Measurements from ENCODE around the gene RPTOR.
A peak's percentile ranks its signal among the peaks of the same experiment; 100 is the strongest.
"Not testable (repeated sequence)": the region's sequence is repeated elsewhere in the genome, so short reads cannot be mapped to it uniquely, and the experiment has no call there.

RPTOR gene

GRCh38 chr17:80516171-80516932 is 28.3 kb upstream of the RPTOR start:
- DNase-seq (ENCODE audit: low spot score) = no peak

DNA sequence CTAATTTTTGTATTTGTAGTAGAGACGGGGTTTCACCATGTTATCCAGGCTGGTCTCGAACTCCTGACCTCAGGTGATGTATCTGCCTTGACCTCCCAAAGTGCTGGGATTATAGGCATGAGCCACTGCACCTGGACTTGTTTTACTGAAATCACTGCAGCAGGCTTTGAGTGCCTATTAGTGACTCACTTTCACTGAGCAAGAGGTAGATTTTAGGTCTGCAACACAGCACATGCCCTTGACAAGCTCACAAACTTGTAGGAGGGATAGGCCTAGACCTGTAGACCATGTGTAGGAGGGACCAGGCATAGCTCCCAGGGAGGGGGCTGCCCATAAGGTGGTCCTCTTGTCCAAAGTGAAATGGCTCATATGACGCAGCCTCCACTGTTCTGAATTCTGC is 27.0 kb upstream of the RPTOR start:
- DNase-seq (ENCODE audit: low spot score) = no peak

- DNase-seq (ENCODE audit: low spot score) = no peak
These were observed 26.2 kb upstream of the RPTOR start for GRCh38 chr17:80518392-80518791.

GRCh38 chr17:80519091-80519781 is 25.4 kb upstream of the RPTOR start:
- DNase-seq (ENCODE audit: low spot score) = no peak

DNA sequence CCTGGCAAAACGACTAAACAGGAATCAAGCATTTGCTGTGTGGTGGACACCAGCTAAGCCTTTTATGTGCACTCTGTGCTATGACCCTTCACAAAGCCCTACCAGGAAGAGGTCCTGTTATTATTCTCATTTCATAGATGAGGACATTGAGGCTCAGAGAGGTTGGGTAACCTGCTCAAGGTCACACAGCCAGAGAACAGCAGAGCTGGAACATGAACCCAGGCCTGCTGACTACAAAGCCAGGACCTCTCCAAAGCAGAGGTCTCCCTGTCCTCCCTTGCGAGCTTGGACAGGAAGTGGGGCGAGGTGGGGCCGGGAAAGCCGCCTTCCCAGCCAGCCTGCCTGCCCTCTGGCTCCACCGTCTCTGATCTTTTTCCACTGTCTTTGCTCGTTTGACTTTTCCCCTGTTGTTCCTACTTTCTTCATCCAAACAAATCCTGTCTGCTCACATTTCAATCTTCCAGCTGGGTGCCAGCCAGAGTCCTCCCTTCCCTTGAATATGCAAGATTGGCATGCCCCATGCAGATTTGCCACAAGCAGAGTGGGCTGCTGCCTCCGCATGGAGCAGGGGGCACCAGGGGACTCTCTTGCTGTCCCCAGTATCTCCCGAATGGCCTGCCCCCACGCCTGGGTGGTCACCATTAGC is 23.7 kb upstream of the RPTOR start:
- DNase-seq (ENCODE audit: low spot score) = no peak

- no peak for DNase-seq (ENCODE audit: low spot score)
These were observed 21.4 kb upstream of the RPTOR start for GRCh38 chr17:80523054-80523744.

DNA sequence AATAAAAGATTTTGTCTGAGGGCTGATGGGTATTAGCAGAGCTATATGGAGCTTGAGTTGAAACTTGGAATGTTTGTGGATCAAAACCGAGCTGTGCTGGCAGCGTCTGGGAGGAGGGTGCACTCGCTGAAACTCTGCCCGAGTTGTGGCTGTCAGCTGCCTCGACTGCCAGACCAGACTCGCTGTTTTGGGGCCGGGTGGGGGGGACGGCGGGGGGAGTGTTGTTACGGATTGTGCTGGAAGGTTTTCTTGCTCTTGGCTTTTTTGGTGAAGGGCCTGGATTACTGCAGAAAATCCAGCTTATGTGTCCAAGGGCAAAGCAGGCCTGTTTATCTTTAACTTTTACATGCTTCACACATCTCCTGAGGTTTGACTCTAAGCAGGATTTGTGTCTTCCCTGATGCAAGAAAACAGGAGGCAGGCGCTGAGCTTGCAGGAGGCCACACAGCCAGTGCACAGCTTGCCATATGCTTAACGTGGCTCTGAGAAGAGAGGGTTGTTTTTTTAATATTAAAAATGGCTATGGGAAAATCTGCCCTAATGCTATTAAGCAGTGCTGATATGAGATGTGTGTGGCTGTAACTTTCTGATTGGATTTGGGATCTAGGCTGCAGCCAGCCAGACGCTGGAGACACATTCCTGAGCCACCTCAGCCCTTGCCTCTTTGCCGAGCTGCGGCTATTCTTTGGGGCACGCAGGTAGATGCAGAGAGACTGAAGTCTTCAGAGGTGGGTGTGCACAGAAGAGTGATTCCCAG is 20.5 kb upstream of the RPTOR start:
- peak; percentile 35 for DNase-seq (ENCODE audit: low spot score)

DNA sequence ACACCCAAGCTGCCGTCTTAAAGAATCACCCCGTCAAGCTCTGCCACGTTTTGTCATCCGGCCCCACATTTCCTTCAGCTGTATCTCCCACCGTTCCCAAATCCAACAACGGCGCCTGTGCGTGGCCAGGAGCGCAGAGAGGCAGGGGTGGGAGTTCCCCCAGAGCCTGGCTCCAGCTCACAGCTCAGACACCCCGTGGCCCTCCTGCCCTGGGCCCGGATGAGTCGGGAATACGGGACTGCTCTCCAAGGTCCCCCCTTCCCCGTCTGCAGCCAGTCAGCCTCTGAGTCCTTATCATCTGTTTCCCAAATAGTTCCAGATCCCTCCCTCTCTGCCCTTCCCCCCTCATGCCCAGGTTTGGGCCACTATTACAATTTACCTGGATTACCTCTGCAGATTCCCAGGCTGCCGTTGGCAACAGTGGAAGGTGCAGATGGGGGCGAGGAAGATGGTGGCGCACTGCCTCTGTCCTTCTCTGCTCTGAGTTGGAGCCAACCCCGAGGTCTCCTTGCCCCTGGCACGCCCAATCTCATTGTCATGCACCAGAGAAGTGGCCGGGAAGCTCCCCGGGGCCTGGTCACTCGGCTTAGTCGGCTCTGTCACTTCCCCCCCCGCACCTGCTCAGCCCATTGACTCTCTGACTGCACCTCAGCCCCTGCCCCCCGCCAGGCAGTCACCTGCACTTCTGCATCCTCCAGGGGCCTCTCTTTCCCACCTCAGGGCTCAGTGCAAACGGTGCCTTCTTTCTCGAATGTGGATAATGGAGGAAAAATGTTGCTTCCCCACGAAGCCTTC is 18.3 kb upstream of the RPTOR start:
- DNase-seq (ENCODE audit: low spot score) = no peak

- peak; percentile 64 for DNase-seq (ENCODE audit: low spot score)
These were observed 17.5 kb upstream of the RPTOR start for GRCh38 chr17:80527016-80527645.

DNA sequence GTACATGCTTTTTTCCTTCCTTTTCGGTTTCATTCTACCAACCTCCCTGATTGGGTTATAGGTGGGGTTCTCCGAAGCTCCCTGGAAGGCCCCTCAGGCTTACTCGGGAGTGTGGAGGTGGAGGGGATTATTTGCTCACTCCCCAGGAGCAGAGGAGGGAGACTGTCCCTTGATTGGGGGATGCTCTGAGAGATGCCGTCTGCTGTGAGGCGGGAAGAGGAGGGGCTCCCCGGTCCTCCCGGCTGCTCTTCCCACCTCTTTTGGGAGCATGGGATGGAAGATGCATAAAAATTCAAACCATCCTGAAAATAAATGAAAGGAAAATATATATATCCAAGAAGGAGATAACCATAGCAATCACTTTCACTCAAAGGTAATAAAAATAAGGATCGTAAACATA is 16.1 kb upstream of the RPTOR start:
- DNase-seq (ENCODE audit: low spot score) = no peak

- no peak for DNase-seq (ENCODE audit: low spot score)
These were observed 15.3 kb upstream of the RPTOR start for GRCh38 chr17:80529104-80529903.

DNA sequence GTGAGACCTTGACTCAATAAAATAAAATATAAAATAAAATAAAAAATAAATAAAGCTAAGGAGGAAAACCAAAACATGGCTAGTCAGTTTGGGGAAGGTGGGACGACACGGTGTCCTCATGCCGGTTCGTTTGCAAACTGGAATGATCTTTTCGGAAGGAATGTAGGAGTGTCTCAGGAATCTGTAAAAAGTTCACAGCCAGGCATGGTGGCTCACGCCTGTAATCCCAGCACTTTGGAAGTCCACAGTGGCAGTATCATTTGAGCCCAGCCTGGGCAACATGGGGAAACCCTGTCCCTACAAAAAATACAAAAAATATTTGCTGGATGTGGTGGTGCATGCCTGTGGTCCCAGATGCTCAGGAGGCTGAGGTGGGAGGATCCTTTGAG is 14.7 kb upstream of the RPTOR start:
- DNase-seq (ENCODE audit: low spot score) = no peak

- no peak for DNase-seq (ENCODE audit: low spot score)
These were observed 13.2 kb upstream of the RPTOR start for GRCh38 chr17:80531400-80531799.

GRCh38 chr17:80537386-80537785 is 7.3 kb upstream of the RPTOR start:
- not testable (repeated sequence) for DNase-seq (ENCODE audit: low spot score)

GRCh38 chr17:80538484-80538883 is 6.2 kb upstream of the RPTOR start:
- DNase-seq (ENCODE audit: low spot score) = no peak

- DNase-seq (ENCODE audit: low spot score) = no peak
These were observed 5.5 kb upstream of the RPTOR start for GRCh38 chr17:80539022-80539641.

DNA sequence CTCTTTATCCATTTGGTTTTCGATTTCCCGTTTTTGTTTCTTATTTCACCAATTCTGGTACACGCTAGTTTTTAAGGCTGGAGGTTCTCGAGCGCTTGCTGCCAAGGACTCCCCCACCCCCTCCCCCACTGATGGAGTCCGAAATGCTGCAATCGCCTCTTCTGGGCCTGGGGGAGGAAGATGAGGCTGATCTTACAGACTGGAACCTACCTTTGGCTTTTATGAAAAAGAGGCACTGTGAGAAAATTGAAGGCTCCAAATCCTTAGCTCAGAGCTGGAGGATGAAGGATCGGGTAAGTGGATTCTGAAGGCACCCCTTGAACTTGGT is 825 bp downstream of the RPTOR start:
- DNase-seq (ENCODE audit: low spot score) = peak; percentile 33

DNA sequence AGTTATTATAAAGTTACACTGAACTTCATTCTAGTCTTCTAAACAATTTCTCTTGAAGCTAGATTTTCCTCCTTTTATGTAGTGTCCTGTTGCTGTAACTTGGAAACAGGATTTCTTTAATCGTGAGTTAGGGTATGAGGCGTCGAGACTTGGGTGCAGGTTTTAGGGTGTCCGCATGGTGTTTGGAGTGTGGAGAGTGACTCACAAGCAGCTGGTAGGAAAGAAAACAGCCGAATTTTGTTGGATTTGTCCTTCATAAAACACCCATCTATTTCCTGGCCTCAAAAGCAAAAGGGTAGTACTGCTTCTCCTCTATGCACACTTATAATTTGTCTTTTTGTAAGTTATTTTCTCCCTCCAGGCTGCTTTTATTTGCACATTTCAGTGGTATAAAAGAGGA is 1.6 kb downstream of the RPTOR start:
- no peak for DNase-seq (ENCODE audit: low spot score)

- no peak for DNase-seq (ENCODE audit: low spot score)
These were observed 7.9 kb downstream of the RPTOR start for GRCh38 chr17:80552523-80552922.

Measured in GM03348 (cell line).